Lower lobe of right lung (tissue), 2 donors: Measurements from ENCODE around the gene PKMYT1. TPM values are rescaled to one million over a fixed set of nuclear protein-coding genes. Genes with fewer than 3 reads are reported as not detected.
A peak's percentile ranks its signal among the peaks of the same experiment; 100 is the strongest.

Source experiments
- ATAC-seq, 2 donors: fragments of 200-7000 bp; cut with Tn5 transposase; one replicate each; pipeline ENCODE4 v1.9.1; 2020 to 2022; ENCODE audit warnings: mild to moderate bottlenecking in 2 of 2, moderate library complexity in 2 of 2
- DNase-seq: peaks from one replicate; pipeline ENCODE4 v3.0.0-alpha.2; 2020
- H3K27ac ChIP-seq: fragments of 200-600 bp; one replicate; pipeline ENCODE4 v1.8.0; 2022
- H3K27me3 ChIP-seq: fragments of 200-600 bp; one replicate; pipeline ENCODE4 v1.8.0; 2022; ENCODE audit warnings: low read depth
- H3K36me3 ChIP-seq: fragments of 200-600 bp; one replicate; pipeline ENCODE4 v1.8.0; 2022; ENCODE audit warnings: mild to moderate bottlenecking
- H3K4me1 ChIP-seq: fragments of 200-600 bp; one replicate; pipeline ENCODE4 v1.8.0; 2022
- H3K4me3 ChIP-seq: fragments of 200-600 bp; one replicate; pipeline ENCODE4 v1.8.0; 2022; ENCODE audit warnings: mild to moderate bottlenecking
- H3K9me3 ChIP-seq: fragments of 200-600 bp; one replicate; pipeline ENCODE4 v1.8.0; 2022
- intact Hi-C: fragments of 100-400 bp; cut with DNase I; formaldehyde crosslinking; loops from one replicate; pipeline ENCODE4 v1.11.0; 2022
- total RNA-seq: library from RNA; stranded (reverse); fragmentation: NEBNext Ultra II Directional; extraction: Animal tissue kit (Norgen Biotek cat#: 25700); gene quantifications from one replicate; pipeline ENCODE4 v1.2.1, GENCODE V29; 2021
- TF ChIP-seq, protein P1 (sequence below): fragments of 200-600 bp; IDR thresholded peaks from one replicate; pipeline ENCODE4 v1.8.0; 2022; ENCODE audit warnings: antibody characterized with exemption, mild to moderate bottlenecking
- donor health status: DM: no; HTN: yes; CAD: no; lungs with severe emphysema.

The PKMYT1 gene
- total RNA-seq, 1 donor from 2014 or later: 4.0 TPM

DNA sequence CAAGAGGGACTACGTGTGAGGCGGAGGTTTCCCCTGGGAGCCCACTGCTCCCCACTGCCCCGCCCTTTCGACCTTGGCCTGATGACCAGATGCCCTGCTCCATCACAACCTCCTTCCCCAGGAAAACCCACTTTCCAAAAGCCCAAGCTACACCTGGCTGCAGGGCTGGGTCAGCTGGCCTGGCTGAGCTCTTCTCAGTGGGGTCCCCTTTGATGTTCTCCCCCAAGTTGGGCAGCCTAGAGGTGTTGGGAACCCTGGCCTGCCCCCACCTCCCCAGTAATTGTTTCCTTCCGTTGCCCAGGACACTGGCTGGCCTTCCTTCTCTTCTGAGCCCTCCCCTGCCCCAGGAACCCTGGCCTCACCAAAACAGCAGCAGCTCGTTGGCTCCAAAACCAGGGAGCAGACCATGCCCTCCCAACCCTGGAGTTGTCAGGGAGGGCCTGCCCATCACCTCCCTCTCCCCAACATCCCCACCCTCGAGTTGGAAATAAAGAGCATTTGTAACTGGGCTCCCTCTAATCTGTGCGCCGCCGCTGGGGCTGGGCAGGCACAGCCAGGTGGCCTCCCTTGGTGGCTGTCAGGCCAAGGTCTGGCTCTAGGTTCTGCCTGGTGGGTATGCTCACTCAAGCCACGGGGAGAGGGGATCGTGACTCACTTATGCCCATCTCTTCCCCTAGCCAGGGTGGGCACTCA is 33.9 kb upstream of the PKMYT1 start:
- TF ChIP-seq, protein P1, sequence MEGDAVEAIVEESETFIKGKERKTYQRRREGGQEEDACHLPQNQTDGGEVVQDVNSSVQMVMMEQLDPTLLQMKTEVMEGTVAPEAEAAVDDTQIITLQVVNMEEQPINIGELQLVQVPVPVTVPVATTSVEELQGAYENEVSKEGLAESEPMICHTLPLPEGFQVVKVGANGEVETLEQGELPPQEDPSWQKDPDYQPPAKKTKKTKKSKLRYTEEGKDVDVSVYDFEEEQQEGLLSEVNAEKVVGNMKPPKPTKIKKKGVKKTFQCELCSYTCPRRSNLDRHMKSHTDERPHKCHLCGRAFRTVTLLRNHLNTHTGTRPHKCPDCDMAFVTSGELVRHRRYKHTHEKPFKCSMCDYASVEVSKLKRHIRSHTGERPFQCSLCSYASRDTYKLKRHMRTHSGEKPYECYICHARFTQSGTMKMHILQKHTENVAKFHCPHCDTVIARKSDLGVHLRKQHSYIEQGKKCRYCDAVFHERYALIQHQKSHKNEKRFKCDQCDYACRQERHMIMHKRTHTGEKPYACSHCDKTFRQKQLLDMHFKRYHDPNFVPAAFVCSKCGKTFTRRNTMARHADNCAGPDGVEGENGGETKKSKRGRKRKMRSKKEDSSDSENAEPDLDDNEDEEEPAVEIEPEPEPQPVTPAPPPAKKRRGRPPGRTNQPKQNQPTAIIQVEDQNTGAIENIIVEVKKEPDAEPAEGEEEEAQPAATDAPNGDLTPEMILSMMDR: no peak
- no peak for ATAC-seq
- Histone ChIP-seq H3K4me1 (peaks cover 17% of the 10 kb centered on the region), H3K9me3 (no peaks in the 10 kb centered on the region), H3K4me3 (no peak overlapping the region), H3K27me3 (peaks cover 61% of the 10 kb centered on the region), H3K27ac (no peak overlapping the region), H3K36me3 (no peaks in the 10 kb centered on the region)
- DNase-seq: no peak
- intact Hi-C loops: no loop called here

DNA sequence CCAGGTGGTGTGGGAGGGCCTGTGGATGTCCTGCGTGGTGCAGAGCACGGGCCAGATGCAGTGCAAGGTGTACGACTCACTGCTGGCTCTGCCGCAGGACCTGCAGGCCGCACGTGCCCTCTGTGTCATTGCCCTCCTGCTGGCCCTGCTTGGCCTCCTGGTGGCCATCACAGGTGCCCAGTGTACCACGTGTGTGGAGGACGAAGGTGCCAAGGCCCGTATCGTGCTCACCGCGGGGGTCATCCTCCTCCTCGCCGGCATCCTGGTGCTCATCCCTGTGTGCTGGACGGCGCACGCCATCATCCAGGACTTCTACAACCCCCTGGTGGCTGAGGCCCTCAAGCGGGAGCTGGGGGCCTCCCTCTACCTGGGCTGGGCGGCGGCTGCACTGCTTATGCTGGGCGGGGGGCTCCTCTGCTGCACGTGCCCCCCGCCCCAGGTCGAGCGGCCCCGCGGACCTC is 33.3 kb upstream of the PKMYT1 start:
- DNase-seq: no peak
- intact Hi-C loops: no loop called here
- peaks cover 63% of the 10 kb centered on the region for H3K27me3 ChIP-seq

DNA sequence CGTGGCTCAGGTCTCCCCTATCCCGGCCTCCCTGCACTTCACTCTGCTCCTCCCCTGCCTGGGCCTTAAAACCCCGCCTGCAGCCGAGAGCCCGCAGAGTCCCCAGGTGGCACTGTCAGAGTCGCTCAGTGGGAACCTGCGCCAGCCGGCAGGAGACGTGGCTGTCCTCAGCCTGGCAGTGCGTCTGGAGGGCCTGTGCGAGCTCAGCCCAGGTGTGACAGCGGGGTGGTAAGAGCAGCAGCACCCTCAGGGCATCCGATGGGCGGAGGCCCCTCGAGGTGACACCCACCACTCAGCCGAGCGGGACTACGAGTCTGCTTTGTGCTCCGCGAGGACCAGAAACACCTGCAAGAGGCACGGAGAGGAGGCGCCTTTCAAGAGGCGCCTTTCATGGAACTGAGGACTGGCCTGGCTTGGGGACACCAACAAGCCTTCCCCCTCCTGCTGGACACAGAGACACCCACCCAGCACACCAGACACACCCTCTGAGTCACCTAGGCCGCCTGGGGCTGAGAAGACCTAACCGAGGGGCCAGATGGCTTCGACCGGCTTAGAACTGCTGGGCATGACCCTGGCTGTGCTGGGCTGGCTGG is 32.7 kb upstream of the PKMYT1 start, which contains the start of gene CLDN9:
Gene CLDN9 (plus strand): TSS at position 96 of the 593 bp plus-strand sequence. CDS start 440 bp downstream, at position 536.
- Histone ChIP-seq H3K4me1 (peaks cover 17% of the 10 kb centered on the region), H3K27ac (no peak within 1 kb of the TSS), H3K9me3 (no peaks in the 10 kb centered on the region), H3K4me3 (no peak within 1 kb of the TSS), H3K36me3 (no peaks in the 10 kb centered on the region), H3K27me3 (peaks cover 63% of the 10 kb centered on the region)
- ATAC-seq: peak; percentile 61 to 66
- TF ChIP-seq, protein P1: no peak
- no peak for DNase-seq
- intact Hi-C loops: no loop called here

More for the DNA sequence above, 33.3 kb upstream of the PKMYT1 start:
- no peaks in the 10 kb centered on the region for H3K36me3 ChIP-seq
- no peaks in the 10 kb centered on the region for H3K9me3 ChIP-seq
- H3K27ac ChIP-seq: no peak overlapping the region
- no peak overlapping the region for H3K4me3 ChIP-seq
- no peak for ATAC-seq
- peaks cover 17% of the 10 kb centered on the region for H3K4me1 ChIP-seq
- TF ChIP-seq, protein P1: no peak

GRCh38 chr16:3012246-3012645 is 32.0 kb upstream of the PKMYT1 start:
- peaks cover 22% of the 10 kb centered on the region for H3K4me1 ChIP-seq
- ATAC-seq (peak; percentile 7 to 36), DNase-seq (no peak)
- TF ChIP-seq, protein P1: no peak
- no peak overlapping the region for H3K27ac ChIP-seq
- peaks cover 62% of the 10 kb centered on the region for H3K27me3 ChIP-seq
- intact Hi-C loops: no loop called here
- no peak overlapping the region for H3K4me3 ChIP-seq
- H3K36me3 ChIP-seq: no peaks in the 10 kb centered on the region
- no peaks in the 10 kb centered on the region for H3K9me3 ChIP-seq

- H3K9me3 ChIP-seq: no peaks in the 10 kb centered on the region
- peak overlapping the region; percentile 73 for H3K27ac ChIP-seq
These were observed 30.3 kb upstream of the PKMYT1 start for GRCh38 chr16:3010510-3010909.

More at GRCh38 chr16:3010510-3010909, 30.3 kb upstream of the PKMYT1 start:
- Histone ChIP-seq H3K36me3 (no peaks in the 10 kb centered on the region), H3K4me1 (peaks cover 28% of the 10 kb centered on the region), H3K27me3 (peaks cover 66% of the 10 kb centered on the region), H3K4me3 (no peak overlapping the region)
- TF ChIP-seq, protein P1: no peak
- no peak for DNase-seq
- no peak for ATAC-seq
- intact Hi-C loops: no loop called here
